Common myeloid progenitor, CD34-positive (primary cell): Measurements from ENCODE around the gene PAM.

Experiments used
- CTCF ChIA-PET: fragments of 350-600 bp; sonication (Branson Sonifier 250); formaldehyde crosslinking; loops from one replicate; lab custom pipeline; 2021; ENCODE audit warnings: antibody characterized with exemption; lab: Charles Lee
- POLR2A ChIA-PET: fragments of 350-600 bp; sonication (Branson Sonifier 250); formaldehyde crosslinking; loops from one replicate; lab custom pipeline; 2021; ENCODE audit warnings: antibody characterized with exemption; lab: Charles Lee
- DNase-seq, 3 donors: peaks; one replicate each; pipeline versions ENCODE4 v3.0.0 to v3.0.0-alpha.2; 2013
- H3K27ac ChIP-seq, 2 experiments: 1 replicate in 1 of 2; 2 replicates in 1 of 2; pipeline ENCODE4 v1.7.0; 2013; ENCODE audit warnings: inconsistent platforms in 2 of 2, low read length in 2 of 2, mild to moderate bottlenecking in 2 of 2, low read depth in 1 of 2, moderate library complexity in 1 of 2; ENCODE audit not compliant: severe bottlenecking in 2 of 2, insufficient read depth in 1 of 2, poor library complexity in 1 of 2
- H3K27me3 ChIP-seq, 5 experiments: replicated peaks in 2 of 5; 1 replicate in 3 of 5; 2 replicates in 2 of 5; pipeline versions ENCODE4 v1.6.1 to v1.7.0; 2013; ENCODE audit warnings: low read length in 4 of 5, mild to moderate bottlenecking in 2 of 5, moderate library complexity in 2 of 5, inconsistent platforms in 1 of 5; ENCODE audit not compliant: insufficient read depth in 5 of 5, control insufficient read depth in 4 of 5
- H3K36me3 ChIP-seq, 4 experiments: 1 replicate in 2 of 4; 2 replicates in 2 of 4; pipeline versions ENCODE4 v1.6.1 to v1.7.0; 2013; ENCODE audit warnings: low read length in 3 of 4, control low read depth in 1 of 4, mild to moderate bottlenecking in 1 of 4; ENCODE audit not compliant: control insufficient read depth in 4 of 4, insufficient read depth in 4 of 4
- H3K4me1 ChIP-seq, 4 experiments: 1 replicate in 3 of 4; 2 replicates in 1 of 4; pipeline versions ENCODE4 v1.6.1 to v1.7.1; 2013; ENCODE audit warnings: low read length in 3 of 4, mild to moderate bottlenecking in 3 of 4, control low read depth in 1 of 4, inconsistent platforms in 1 of 4, moderate library complexity in 1 of 4; ENCODE audit not compliant: control insufficient read depth in 4 of 4, insufficient read depth in 4 of 4; ENCODE audit errors: control extremely low read depth in 1 of 4
- H3K4me3 ChIP-seq, 7 experiments: 1 replicate in 4 of 7; 2 replicates in 3 of 7; pipeline versions ENCODE4 v1.5.1 to v1.7.0; 2013; ENCODE audit warnings: mild to moderate bottlenecking in 7 of 7, low read length in 6 of 7, moderate library complexity in 6 of 7, inconsistent platforms in 2 of 7, low read depth in 2 of 7, control low read depth in 1 of 7; ENCODE audit not compliant: insufficient read depth in 4 of 7, control insufficient read depth in 1 of 7; ENCODE audit errors: extremely low read depth in 1 of 7
- H3K9me3 ChIP-seq, 5 experiments: 1 replicate in 4 of 5; 2 replicates in 1 of 5; pipeline versions ENCODE4 v1.6.1 to v1.7.1; 2013; ENCODE audit warnings: low read length in 4 of 5, mild to moderate bottlenecking in 2 of 5, inconsistent platforms in 1 of 5, low read depth in 1 of 5, moderate library complexity in 1 of 5; ENCODE audit not compliant: control insufficient read depth in 4 of 5, insufficient read depth in 2 of 5; ENCODE audit errors: control extremely low read depth in 1 of 5
- WGBS: methylation state at CpG from one replicate; pipeline ENCODE4 v1.1.5; 2013; ENCODE audit not compliant: insufficient coverage; 5-methylcytosine and 5-hydroxymethylcytosine counted together

Gene PAM

GRCh38 chr5:102759700-102760099, 4.6 kb downstream of the PAM start:
- POLR2A ChIA-PET: no interaction called here
- no peak for DNase-seq
- Histone ChIP-seq H3K36me3 (no peaks in the 10 kb centered on the region), H3K9me3 (no peaks in the 10 kb centered on the region), H3K4me1 (peaks cover 4 to 37% (median 17%) of the 10 kb centered on the region in 4 experiments), H3K4me3 (no peak overlapping the region), H3K27me3 (peaks cover 0 to 6% (median 0%) of the 10 kb centered on the region in 5 experiments), H3K27ac (no peak overlapping the region)
- CTCF ChIA-PET: interaction anchor here (0.7 to 1.2 kb wide), 3 partner anchors 21 to 214 kb away, joined by 3 to 4 read pairs (median 4); no protein-coding TSS in a partner anchor
- 94% methylated on average over 2 of the region's 2 CpGs for WGBS

GRCh38 chr5:102760815-102761214, 5.7 kb downstream of the PAM start:
- WGBS: 25% methylated on average over 2 of the region's 2 CpGs
- POLR2A ChIA-PET: no interaction called here
- no peak overlapping the region for H3K27ac ChIP-seq

GRCh38 chr5:102762095-102762534, 7.0 kb downstream of the PAM start:
- DNase-seq: no peak
- peaks cover 0 to 20% (median 7%) of the 10 kb centered on the region in 4 experiments for H3K4me1 ChIP-seq
- H3K36me3 ChIP-seq: peaks cover 0 to 2% (median 0%) of the 10 kb centered on the region in 4 experiments
- ChIA-PET CTCF (interaction anchor here (0.9 to 1.3 kb wide), 3 partner anchors 17 to 36 kb away, joined by 3 to 5 read pairs (median 4); no protein-coding TSS in a partner anchor), POLR2A (no interaction called here)
- H3K27ac ChIP-seq: no peak overlapping the region
- H3K4me3 ChIP-seq: no peak overlapping the region
- H3K27me3 ChIP-seq: peaks cover 0 to 6% (median 0%) of the 10 kb centered on the region in 5 experiments
- no peaks in the 10 kb centered on the region for H3K9me3 ChIP-seq

More at GRCh38 chr5:102760815-102761214, 5.7 kb downstream of the PAM start:
- H3K4me3 ChIP-seq: no peak overlapping the region
- H3K4me1 ChIP-seq: peaks cover 4 to 29% (median 14%) of the 10 kb centered on the region in 4 experiments
- H3K9me3 ChIP-seq: no peaks in the 10 kb centered on the region
- H3K36me3 ChIP-seq: peaks cover 0 to 2% (median 0%) of the 10 kb centered on the region in 4 experiments
- CTCF ChIA-PET: interaction anchor here (1.3 kb wide), 1 partner anchor 11 kb away, joined by 3 read pairs; no protein-coding TSS in a partner anchor
- DNase-seq: peak in 2 of 3 donors; percentile 17 to 32
- peaks cover 0 to 6% (median 0%) of the 10 kb centered on the region in 5 experiments for H3K27me3 ChIP-seq

- Histone ChIP-seq H3K36me3 (peaks cover 0 to 2% (median 0%) of the 10 kb centered on the region in 4 experiments), H3K9me3 (no peaks in the 10 kb centered on the region), H3K4me1 (peaks cover 0 to 20% (median 7%) of the 10 kb centered on the region in 4 experiments), H3K27me3 (peaks cover 0 to 6% (median 0%) of the 10 kb centered on the region in 5 experiments), H3K4me3 (no peak overlapping the region), H3K27ac (no peak overlapping the region)
- CTCF ChIA-PET: interaction anchor here (0.8 to 1.5 kb wide), 5 partner anchors 10 to 349 kb away, joined by 3 to 5 read pairs (median 4); no protein-coding TSS in a partner anchor
- WGBS: 92% methylated on average over 3 of the region's 4 CpGs
- DNase-seq: no peak
- POLR2A ChIA-PET: no interaction called here
These were observed 7.6 kb downstream of the PAM start for GRCh38 chr5:102762562-102763227.

- no peak for DNase-seq
- peaks cover 0 to 2% (median 0%) of the 10 kb centered on the region in 5 experiments for H3K9me3 ChIP-seq
- POLR2A ChIA-PET: no interaction called here
- H3K36me3 ChIP-seq: peaks cover 0 to 2% (median 0%) of the 10 kb centered on the region in 4 experiments
- H3K27ac ChIP-seq: no peak overlapping the region
- H3K4me3 ChIP-seq: no peak overlapping the region
- 96% methylated on average over 3 of the region's 5 CpGs for WGBS
- H3K27me3 ChIP-seq: peaks cover 0 to 4% (median 0%) of the 10 kb centered on the region in 5 experiments
- CTCF ChIA-PET: interaction anchor here (1.5 kb wide), 2 partner anchors 8 to 28 kb away, joined by 4 to 5 read pairs; no protein-coding TSS in a partner anchor
- peaks cover 0 to 20% (median 7%) of the 10 kb centered on the region in 4 experiments for H3K4me1 ChIP-seq
These were observed 8.6 kb downstream of the PAM start for GRCh38 chr5:102763734-102764133.

- H3K9me3 ChIP-seq: peaks cover 0 to 2% (median 0%) of the 10 kb centered on the region in 5 experiments
- DNase-seq: no peak
- peaks cover 0 to 20% (median 7%) of the 10 kb centered on the region in 4 experiments for H3K4me1 ChIP-seq
- H3K27me3 ChIP-seq: peaks cover 0 to 4% (median 0%) of the 10 kb centered on the region in 5 experiments
- ChIA-PET POLR2A (no interaction called here), CTCF (interaction anchor here (1.3 to 1.5 kb wide), 2 partner anchors 27 to 83 kb away, joined by 4 to 5 read pairs; no protein-coding TSS in a partner anchor)
- 75% methylated on average over 2 of the region's 7 CpGs for WGBS
- peaks cover 0 to 2% (median 0%) of the 10 kb centered on the region in 4 experiments for H3K36me3 ChIP-seq
- H3K4me3 ChIP-seq: no peak overlapping the region
- no peak overlapping the region for H3K27ac ChIP-seq
These were observed 9.4 kb downstream of the PAM start for GRCh38 chr5:102764381-102765004.
